Osteoblast (primary cell): ENCODE results near the gene SYCN. TPM values are rescaled to one million over a fixed set of nuclear protein-coding genes. Genes with fewer than 3 reads are reported as not detected.

Experiments
- DNase-seq: peaks from one replicate; pipeline ENCODE4 v3.0.0; 2011; ENCODE audit warnings: low spot score, mixed read lengths; ENCODE audit not compliant: insufficient read length; ENCODE audit errors: missing footprints
- H2AFZ ChIP-seq: 2 replicates; pipeline ENCODE4 v1.6.0; 2011; ENCODE audit warnings: mild to moderate bottlenecking, low read length
- H3K27ac ChIP-seq: 2 replicates; pipeline ENCODE4 v1.5.1; 2011; ENCODE audit warnings: mild to moderate bottlenecking, low read depth, low read length, moderate library complexity
- H3K27me3 ChIP-seq: 2 replicates; pipeline ENCODE4 v1.6.0; 2012; ENCODE audit warnings: mild to moderate bottlenecking, control low read depth, inconsistent platforms, low read length, moderate library complexity; ENCODE audit not compliant: insufficient read depth
- H3K36me3 ChIP-seq: 2 replicates; pipeline ENCODE4 v1.5.1; 2011; ENCODE audit warnings: mild to moderate bottlenecking, low read length, control low read depth, moderate library complexity; ENCODE audit not compliant: insufficient read depth
- H3K4me1 ChIP-seq: 2 replicates; pipeline ENCODE4 v1.5.1; 2011; ENCODE audit warnings: mild to moderate bottlenecking, low read length, control low read depth, moderate library complexity; ENCODE audit not compliant: insufficient read depth
- H3K4me2 ChIP-seq: 2 replicates; pipeline ENCODE4 v1.6.0; 2011; ENCODE audit warnings: mild to moderate bottlenecking, low read length; ENCODE audit not compliant: insufficient read depth
- H3K4me3 ChIP-seq: fragments of 200-600 bp; sonication (generic); 3 replicates; pipeline ENCODE4 v1.5.1; 2012; ENCODE audit warnings: mild to moderate bottlenecking, low read length, inconsistent platforms; ENCODE audit not compliant: insufficient read depth
- H3K79me2 ChIP-seq: 2 replicates; pipeline ENCODE4 v1.6.0; 2012; ENCODE audit warnings: mild to moderate bottlenecking, low read length, control low read depth, inconsistent platforms; ENCODE audit not compliant: insufficient read depth
- H3K9me3 ChIP-seq: 2 replicates; pipeline ENCODE4 v1.5.1; 2011; ENCODE audit warnings: low read depth, low read length, control low read depth
- H4K20me1 ChIP-seq: 2 replicates; pipeline ENCODE4 v1.6.0; 2012; ENCODE audit warnings: mild to moderate bottlenecking, low read length, control low read depth; ENCODE audit not compliant: insufficient read depth
- total RNA-seq: library from RNA; depleted of rRNA; stranded (reverse); fragments of >200 nt; gene quantifications from 2 replicates; pipeline ENCODE4 v1.2.3, GENCODE V29; 2012
- TF ChIP-seq, protein P1 (sequence below): IDR thresholded peaks from 2 replicates; pipeline ENCODE4 v1.5.1; 2011; ENCODE audit warnings: mild to moderate bottlenecking, low read depth, low read length, moderate library complexity; ENCODE audit errors: extremely low read depth

SYCN gene
- total RNA-seq, 1 donor, result not detected

DNA sequence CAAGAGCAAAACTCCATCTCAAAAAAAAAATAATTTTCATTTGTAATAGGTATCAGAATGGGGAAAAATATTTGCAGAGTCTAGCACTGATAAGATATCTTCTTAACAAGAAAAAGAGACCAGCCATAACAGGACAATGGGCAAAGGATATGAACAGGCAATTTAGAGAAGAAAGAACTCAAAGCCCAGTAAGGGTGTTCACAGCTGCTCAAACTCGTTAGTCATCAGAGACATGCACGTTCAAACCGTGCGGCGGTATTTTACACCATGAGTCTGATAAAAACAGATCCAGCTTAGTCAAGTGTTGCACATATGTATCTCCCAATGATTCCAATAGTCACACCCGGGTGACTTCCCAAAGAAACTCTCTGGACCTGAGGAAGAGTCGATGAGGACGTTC is 21.0 kb downstream of the SYCN start:
- Histone ChIP-seq H3K4me2 (no peak overlapping the region), H3K4me3 (no peak overlapping the region), H3K79me2 (no peaks in the 10 kb centered on the region), H2AFZ (no peak overlapping the region), H3K27ac (no peak overlapping the region), H4K20me1 (no peaks in the 10 kb centered on the region), H3K27me3 (no peaks in the 10 kb centered on the region), H3K36me3 (peaks cover 10% of the 10 kb centered on the region), H3K4me1 (no peaks in the 10 kb centered on the region), H3K9me3 (no peaks in the 10 kb centered on the region)
- TF ChIP-seq, protein P1, sequence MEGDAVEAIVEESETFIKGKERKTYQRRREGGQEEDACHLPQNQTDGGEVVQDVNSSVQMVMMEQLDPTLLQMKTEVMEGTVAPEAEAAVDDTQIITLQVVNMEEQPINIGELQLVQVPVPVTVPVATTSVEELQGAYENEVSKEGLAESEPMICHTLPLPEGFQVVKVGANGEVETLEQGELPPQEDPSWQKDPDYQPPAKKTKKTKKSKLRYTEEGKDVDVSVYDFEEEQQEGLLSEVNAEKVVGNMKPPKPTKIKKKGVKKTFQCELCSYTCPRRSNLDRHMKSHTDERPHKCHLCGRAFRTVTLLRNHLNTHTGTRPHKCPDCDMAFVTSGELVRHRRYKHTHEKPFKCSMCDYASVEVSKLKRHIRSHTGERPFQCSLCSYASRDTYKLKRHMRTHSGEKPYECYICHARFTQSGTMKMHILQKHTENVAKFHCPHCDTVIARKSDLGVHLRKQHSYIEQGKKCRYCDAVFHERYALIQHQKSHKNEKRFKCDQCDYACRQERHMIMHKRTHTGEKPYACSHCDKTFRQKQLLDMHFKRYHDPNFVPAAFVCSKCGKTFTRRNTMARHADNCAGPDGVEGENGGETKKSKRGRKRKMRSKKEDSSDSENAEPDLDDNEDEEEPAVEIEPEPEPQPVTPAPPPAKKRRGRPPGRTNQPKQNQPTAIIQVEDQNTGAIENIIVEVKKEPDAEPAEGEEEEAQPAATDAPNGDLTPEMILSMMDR, result no peak
- no peak for DNase-seq

DNA sequence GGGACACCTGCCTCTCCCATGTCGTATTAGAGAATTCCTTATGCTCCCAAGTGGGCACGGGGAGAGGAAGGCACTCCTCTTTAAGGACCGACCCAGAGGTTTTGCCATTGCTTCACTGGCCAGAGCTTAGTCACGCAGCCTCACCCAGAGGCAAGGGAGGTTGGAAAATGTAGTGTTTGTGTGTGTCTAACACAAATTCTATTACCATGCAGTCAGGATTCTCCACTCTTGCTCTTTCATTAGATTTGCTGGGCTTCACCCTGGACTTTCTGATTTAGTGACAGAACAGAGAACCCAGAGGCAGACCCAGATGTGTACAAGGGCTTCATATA is 21.9 kb downstream of the SYCN start:
- no peaks in the 10 kb centered on the region for H3K4me1 ChIP-seq
- peaks cover 13% of the 10 kb centered on the region for H3K36me3 ChIP-seq
- H3K27me3 ChIP-seq, result no peaks in the 10 kb centered on the region
- no peak overlapping the region for H2AFZ ChIP-seq
- no peaks in the 10 kb centered on the region for H3K79me2 ChIP-seq
- DNase-seq, result peak; percentile 93
- H4K20me1 ChIP-seq, result no peaks in the 10 kb centered on the region
- H3K4me2 ChIP-seq, result no peak overlapping the region
- H3K9me3 ChIP-seq, result no peaks in the 10 kb centered on the region
- H3K27ac ChIP-seq, result no peak overlapping the region
- H3K4me3 ChIP-seq, result no peak overlapping the region
- TF ChIP-seq, protein P1, result no peak

DNA sequence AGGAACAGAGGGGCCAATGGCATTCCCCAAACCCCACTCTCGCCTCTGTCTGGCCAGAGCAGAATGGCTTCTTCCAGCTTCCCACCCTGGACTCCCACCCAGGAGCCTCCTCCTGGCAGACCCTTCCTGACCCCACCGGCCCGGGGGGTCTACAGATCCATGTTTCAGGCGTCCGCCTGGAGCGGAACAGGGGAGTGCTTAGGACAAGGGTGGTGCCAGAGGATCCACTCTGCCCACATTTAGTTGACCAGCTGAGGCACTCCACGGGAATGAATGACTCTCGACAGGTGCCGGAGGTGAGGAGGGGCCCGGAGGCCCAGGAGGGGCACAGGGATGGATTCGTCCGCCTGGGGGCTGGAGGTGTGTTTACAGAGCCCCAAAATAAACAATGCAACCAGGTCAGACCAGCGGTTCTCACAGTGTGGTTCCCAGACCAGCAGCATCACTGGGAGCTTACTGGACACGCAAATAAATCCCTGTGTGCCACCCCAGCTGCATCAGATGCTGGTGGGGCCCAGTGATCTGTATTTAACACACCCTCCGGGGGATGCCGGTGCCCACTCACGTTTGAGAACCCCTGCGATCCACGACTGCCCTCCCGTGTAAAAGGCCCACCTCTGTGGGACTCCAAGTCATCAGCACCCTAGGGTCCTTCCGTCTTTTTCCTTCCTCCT is 22.4 kb downstream of the SYCN start:
- no peaks in the 10 kb centered on the region for H3K4me1 ChIP-seq
- no peaks in the 10 kb centered on the region for H3K27me3 ChIP-seq
- TF ChIP-seq, protein P1, result no peak
- no peak overlapping the region for H2AFZ ChIP-seq
- DNase-seq, result no peak
- H3K9me3 ChIP-seq, result no peaks in the 10 kb centered on the region
- no peak overlapping the region for H3K4me2 ChIP-seq
- H4K20me1 ChIP-seq, result no peaks in the 10 kb centered on the region
- peaks cover 13% of the 10 kb centered on the region for H3K36me3 ChIP-seq
- H3K4me3 ChIP-seq, result no peak overlapping the region
- no peak overlapping the region for H3K27ac ChIP-seq
- H3K79me2 ChIP-seq, result no peaks in the 10 kb centered on the region

DNA sequence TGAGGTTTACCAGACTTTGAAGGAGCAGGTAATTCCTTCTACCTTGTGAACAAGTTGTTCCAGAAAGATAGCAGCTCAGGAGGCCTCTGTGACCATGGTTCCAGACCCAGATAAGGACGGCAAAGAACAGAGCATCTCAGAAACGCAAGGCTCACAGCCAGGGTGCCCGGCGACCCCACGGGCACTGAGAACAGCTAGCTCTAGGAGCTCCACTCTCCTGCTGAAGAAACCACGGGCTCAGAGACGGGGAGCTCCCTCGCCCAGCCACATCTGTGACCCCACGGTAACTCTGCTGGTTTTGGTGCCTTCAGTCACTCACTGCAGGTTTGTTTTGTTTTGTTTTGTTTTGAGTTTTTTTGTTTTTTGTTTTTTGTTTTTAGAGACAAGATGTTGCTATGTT is 23.3 kb downstream of the SYCN start:
- Histone ChIP-seq H3K27me3 (no peaks in the 10 kb centered on the region), H3K36me3 (peaks cover 15% of the 10 kb centered on the region), H3K79me2 (no peaks in the 10 kb centered on the region), H2AFZ (no peak overlapping the region), H3K4me1 (no peaks in the 10 kb centered on the region), H3K27ac (no peak overlapping the region), H3K4me2 (no peak overlapping the region), H3K4me3 (no peak overlapping the region), H4K20me1 (no peaks in the 10 kb centered on the region), H3K9me3 (no peaks in the 10 kb centered on the region)
- TF ChIP-seq, protein P1, result no peak
- no peak for DNase-seq
